ENCODE results near the gene SUPT4H1.

- TF ChIP-seq CTCF (IDR thresholded peaks at IDR 0.05), result no peak
- TF ChIP-seq EP300 (IDR thresholded peaks at IDR 0.05), result no peak
These were observed 32.5 kb downstream of the SUPT4H1 start for GRCh38 chr17:58319173-58320162.
